Measurements from ENCODE around the gene IMPG2.

DNA sequence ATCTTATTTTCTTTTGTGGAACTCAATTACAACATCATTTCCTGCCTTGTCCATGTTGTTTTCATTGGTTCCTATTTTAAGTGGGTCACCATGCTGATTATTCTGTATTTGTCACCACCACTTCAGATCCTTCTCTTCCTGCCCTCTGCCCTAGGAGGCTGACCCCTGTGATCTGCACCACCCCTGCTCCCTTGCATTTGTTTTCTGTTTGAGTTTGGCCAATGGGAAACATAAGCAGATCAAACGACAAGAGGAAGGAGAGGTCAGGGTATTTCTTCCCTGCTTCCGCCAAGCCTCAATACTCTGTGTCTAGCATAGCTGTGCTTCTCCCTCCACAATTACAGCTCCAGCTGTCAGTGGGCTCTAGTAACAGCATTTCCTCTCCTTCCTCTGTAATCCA, 71.6 kb downstream of the IMPG2 start:
- TF ChIP-seq POLR2A (IDR thresholded peaks at IDR 0.05) = no peak
- TF ChIP-seq, protein P1, sequence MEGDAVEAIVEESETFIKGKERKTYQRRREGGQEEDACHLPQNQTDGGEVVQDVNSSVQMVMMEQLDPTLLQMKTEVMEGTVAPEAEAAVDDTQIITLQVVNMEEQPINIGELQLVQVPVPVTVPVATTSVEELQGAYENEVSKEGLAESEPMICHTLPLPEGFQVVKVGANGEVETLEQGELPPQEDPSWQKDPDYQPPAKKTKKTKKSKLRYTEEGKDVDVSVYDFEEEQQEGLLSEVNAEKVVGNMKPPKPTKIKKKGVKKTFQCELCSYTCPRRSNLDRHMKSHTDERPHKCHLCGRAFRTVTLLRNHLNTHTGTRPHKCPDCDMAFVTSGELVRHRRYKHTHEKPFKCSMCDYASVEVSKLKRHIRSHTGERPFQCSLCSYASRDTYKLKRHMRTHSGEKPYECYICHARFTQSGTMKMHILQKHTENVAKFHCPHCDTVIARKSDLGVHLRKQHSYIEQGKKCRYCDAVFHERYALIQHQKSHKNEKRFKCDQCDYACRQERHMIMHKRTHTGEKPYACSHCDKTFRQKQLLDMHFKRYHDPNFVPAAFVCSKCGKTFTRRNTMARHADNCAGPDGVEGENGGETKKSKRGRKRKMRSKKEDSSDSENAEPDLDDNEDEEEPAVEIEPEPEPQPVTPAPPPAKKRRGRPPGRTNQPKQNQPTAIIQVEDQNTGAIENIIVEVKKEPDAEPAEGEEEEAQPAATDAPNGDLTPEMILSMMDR (IDR thresholded peaks at IDR 0.05) = no peak

All from lower leg skin (tissue), 3 donors.